Measurements from ENCODE around the gene NEGR1. TPM values are rescaled to one million over a fixed set of nuclear protein-coding genes. Genes with fewer than 3 reads are reported as not detected.

Gene NEGR1
- total and polyA plus RNA-seq, 2 experiments from 2014 or later: 0.57 to 0.94 TPM

DNA sequence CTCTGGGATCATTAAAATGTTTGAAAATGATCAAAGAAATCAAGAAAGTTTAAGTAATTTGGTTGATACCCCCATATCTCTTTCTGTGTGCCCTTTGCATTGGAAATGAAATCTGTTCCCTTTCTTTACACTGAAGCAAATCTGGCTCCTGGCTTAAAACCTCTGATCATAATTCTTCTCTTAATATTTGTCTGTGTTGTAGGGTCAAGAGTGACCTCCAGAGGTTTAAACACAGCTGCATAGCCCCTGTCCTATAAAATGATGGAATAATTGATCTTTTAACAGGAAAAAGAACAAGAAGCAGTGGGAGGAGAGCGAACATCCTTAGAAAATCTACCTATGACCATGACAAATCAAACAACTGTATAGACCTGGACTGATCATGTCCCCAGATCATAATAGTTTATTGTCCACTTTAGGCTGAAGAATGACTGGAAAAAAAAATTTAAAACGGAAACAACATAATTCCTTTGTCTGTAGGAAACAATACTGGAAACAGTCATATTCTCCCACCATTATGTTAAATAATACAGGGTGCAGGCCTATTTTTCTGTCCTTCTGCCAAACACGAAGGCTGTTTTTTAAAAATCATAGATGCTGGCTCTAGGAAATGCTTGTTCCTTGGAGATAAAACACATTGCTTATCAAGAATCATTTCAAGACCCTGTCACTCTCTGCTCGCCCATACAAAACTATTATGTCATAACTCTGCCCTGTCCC lies 184.3 kb downstream of the NEGR1 start:
- Mint-ChIP-seq H3K4me1 (peaks cover 3% of the 10 kb centered on the region; the same call in 1 of the 3 replicates), H3K36me3 (ENCODE audit: low read depth) (no peaks in the 10 kb centered on the region), H3K27me3 (ENCODE audit: insufficient read depth, low read depth, poor library complexity) (peaks cover 2% of the 10 kb centered on the region), H3K4me3 (no peak overlapping the region), H3K9me3 (no peaks in the 10 kb centered on the region), H3K27ac (no peak overlapping the region)
- Histone ChIP-seq H3K27ac (ENCODE audit: low read depth) (no peak overlapping the region), H4K20me1 (replicated peaks; ENCODE audit: insufficient read depth) (no peaks in the 10 kb centered on the region), H3K79me2 (replicated peaks; ENCODE audit: insufficient read depth) (no peaks in the 10 kb centered on the region), H2AFZ (no peak overlapping the region), H3K4me1 (ENCODE audit: insufficient read depth) (no peaks in the 10 kb centered on the region), H3K9me2 (ENCODE audit: insufficient read depth) (no peaks in the 10 kb centered on the region), H3K4me2 (no peak overlapping the region), H3K4me3 (no peak overlapping the region), H3K27me3 (ENCODE audit: insufficient read depth) (no peaks in the 10 kb centered on the region), H3F3A (replicated peaks; ENCODE audit: low read depth) (no peaks in the 10 kb centered on the region), H3K36me3 (ENCODE audit: insufficient read depth) (no peaks in the 10 kb centered on the region)
- DNase-seq (ENCODE audit: low spot score) (no peak), ATAC-seq (no peak)
- no peak for TF ChIP-seq STAT1 (IDR thresholded peaks at IDR 0.05; ENCODE audit: unreplicated experiment)
- TF ChIP-seq, protein P1, sequence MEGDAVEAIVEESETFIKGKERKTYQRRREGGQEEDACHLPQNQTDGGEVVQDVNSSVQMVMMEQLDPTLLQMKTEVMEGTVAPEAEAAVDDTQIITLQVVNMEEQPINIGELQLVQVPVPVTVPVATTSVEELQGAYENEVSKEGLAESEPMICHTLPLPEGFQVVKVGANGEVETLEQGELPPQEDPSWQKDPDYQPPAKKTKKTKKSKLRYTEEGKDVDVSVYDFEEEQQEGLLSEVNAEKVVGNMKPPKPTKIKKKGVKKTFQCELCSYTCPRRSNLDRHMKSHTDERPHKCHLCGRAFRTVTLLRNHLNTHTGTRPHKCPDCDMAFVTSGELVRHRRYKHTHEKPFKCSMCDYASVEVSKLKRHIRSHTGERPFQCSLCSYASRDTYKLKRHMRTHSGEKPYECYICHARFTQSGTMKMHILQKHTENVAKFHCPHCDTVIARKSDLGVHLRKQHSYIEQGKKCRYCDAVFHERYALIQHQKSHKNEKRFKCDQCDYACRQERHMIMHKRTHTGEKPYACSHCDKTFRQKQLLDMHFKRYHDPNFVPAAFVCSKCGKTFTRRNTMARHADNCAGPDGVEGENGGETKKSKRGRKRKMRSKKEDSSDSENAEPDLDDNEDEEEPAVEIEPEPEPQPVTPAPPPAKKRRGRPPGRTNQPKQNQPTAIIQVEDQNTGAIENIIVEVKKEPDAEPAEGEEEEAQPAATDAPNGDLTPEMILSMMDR (conservative IDR thresholded peaks at IDR 0.05; ENCODE audit: low read depth in 2 of 2): 0 out of 4 replicates have a peak, but pooled peaks of 1 of the 2 experiments have one; percentile 10

DNA sequence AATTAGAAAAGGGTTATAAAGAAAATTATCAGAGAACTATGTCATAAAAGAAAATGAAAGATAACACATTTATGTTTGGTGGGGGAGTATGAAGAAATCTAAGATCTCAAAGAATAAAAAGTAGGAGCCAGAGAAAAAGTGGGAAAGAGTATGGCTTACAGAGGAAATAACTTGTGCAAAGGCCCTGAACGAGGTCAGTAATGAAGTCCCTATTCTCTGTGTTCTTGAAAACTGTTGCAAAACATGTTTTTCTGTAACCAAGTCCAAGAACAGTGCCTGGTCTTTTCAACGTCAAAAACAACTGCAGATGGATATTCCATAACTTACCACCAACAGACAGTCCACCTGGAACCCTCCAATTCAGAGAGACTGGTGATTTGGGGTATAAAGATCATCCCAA lies 188.1 kb downstream of the NEGR1 start:
- no peaks in the 10 kb centered on the region for H3K36me3 ChIP-seq (ENCODE audit: insufficient read depth)
- H2AFZ ChIP-seq: no peak overlapping the region
- Mint-ChIP-seq H3K27me3 (ENCODE audit: insufficient read depth, low read depth, poor library complexity) (no peaks in the 10 kb centered on the region), H3K27ac (no peak overlapping the region), H3K4me1 (no peaks in the 10 kb centered on the region), H3K4me3 (no peak overlapping the region), H3K36me3 (ENCODE audit: low read depth) (no peaks in the 10 kb centered on the region), H3K9me3 (no peaks in the 10 kb centered on the region)
- H3K9me2 ChIP-seq (ENCODE audit: insufficient read depth): no peaks in the 10 kb centered on the region
- H3K4me3 ChIP-seq: no peak overlapping the region
- no peaks in the 10 kb centered on the region for H3K27me3 ChIP-seq (ENCODE audit: insufficient read depth)
- H3K27ac ChIP-seq (ENCODE audit: low read depth): no peak overlapping the region
- no peak for TF ChIP-seq JUNB (IDR thresholded peaks at IDR 0.05; ENCODE audit: unreplicated experiment)
- H3K4me1 ChIP-seq (ENCODE audit: insufficient read depth): no peaks in the 10 kb centered on the region
- no peaks in the 10 kb centered on the region for H3F3A ChIP-seq (replicated peaks; ENCODE audit: low read depth)
- DNase-seq (ENCODE audit: low spot score) (no peak), ATAC-seq (no peak)
- H3K79me2 ChIP-seq (replicated peaks; ENCODE audit: insufficient read depth): no peaks in the 10 kb centered on the region
- no peak overlapping the region for H3K4me2 ChIP-seq
- no peaks in the 10 kb centered on the region for H4K20me1 ChIP-seq (replicated peaks; ENCODE audit: insufficient read depth)

DNA sequence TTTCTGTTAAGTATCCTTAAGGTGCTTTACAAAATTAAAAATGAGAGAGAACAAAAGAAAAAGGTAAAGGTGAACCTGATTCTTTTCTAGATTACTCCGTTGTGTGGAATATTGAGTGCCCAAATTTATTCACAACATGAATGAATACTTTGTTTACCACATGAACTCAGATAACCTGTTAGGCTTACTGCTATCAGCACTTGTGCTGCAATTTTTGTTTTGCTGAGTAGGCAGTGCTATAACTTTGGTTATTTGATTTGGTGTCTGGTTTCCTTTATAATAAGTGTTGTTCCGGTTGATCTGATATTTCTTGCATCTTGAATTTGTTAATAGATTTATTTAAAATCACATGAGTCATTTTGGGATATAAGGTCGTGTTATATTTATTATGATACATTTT lies 195.9 kb downstream of the NEGR1 start:
- Mint-ChIP-seq H3K27me3 (ENCODE audit: insufficient read depth, low read depth, poor library complexity) (no peaks in the 10 kb centered on the region), H3K4me1 (no peaks in the 10 kb centered on the region; the same call in 2 of the 3 replicates), H3K36me3 (ENCODE audit: low read depth) (no peaks in the 10 kb centered on the region), H3K27ac (no peak overlapping the region; the same call in 1 of the 2 replicates), H3K4me3 (no peak overlapping the region), H3K9me3 (no peaks in the 10 kb centered on the region)
- Histone ChIP-seq H3K27ac (ENCODE audit: low read depth) (no peak overlapping the region), H3K36me3 (ENCODE audit: insufficient read depth) (no peaks in the 10 kb centered on the region), H3K4me3 (no peak overlapping the region), H3K27me3 (ENCODE audit: insufficient read depth) (no peaks in the 10 kb centered on the region), H3F3A (replicated peaks; ENCODE audit: low read depth) (no peaks in the 10 kb centered on the region), H2AFZ (no peak overlapping the region), H4K20me1 (replicated peaks; ENCODE audit: insufficient read depth) (no peaks in the 10 kb centered on the region), H3K9me2 (ENCODE audit: insufficient read depth) (no peaks in the 10 kb centered on the region), H3K4me2 (no peak overlapping the region), H3K4me1 (ENCODE audit: insufficient read depth) (no peaks in the 10 kb centered on the region), H3K79me2 (replicated peaks; ENCODE audit: insufficient read depth) (no peaks in the 10 kb centered on the region)
- no peak for TF ChIP-seq NANOG (IDR thresholded peaks at IDR 0.05; ENCODE audit: borderline replicate concordance)
- TF ChIP-seq, protein P2, sequence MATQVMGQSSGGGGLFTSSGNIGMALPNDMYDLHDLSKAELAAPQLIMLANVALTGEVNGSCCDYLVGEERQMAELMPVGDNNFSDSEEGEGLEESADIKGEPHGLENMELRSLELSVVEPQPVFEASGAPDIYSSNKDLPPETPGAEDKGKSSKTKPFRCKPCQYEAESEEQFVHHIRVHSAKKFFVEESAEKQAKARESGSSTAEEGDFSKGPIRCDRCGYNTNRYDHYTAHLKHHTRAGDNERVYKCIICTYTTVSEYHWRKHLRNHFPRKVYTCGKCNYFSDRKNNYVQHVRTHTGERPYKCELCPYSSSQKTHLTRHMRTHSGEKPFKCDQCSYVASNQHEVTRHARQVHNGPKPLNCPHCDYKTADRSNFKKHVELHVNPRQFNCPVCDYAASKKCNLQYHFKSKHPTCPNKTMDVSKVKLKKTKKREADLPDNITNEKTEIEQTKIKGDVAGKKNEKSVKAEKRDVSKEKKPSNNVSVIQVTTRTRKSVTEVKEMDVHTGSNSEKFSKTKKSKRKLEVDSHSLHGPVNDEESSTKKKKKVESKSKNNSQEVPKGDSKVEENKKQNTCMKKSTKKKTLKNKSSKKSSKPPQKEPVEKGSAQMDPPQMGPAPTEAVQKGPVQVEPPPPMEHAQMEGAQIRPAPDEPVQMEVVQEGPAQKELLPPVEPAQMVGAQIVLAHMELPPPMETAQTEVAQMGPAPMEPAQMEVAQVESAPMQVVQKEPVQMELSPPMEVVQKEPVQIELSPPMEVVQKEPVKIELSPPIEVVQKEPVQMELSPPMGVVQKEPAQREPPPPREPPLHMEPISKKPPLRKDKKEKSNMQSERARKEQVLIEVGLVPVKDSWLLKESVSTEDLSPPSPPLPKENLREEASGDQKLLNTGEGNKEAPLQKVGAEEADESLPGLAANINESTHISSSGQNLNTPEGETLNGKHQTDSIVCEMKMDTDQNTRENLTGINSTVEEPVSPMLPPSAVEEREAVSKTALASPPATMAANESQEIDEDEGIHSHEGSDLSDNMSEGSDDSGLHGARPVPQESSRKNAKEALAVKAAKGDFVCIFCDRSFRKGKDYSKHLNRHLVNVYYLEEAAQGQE (IDR thresholded peaks at IDR 0.05; ENCODE audit: unreplicated experiment): no peak
- DNase-seq (ENCODE audit: low spot score) (no peak), ATAC-seq (no peak)

Measured in GM23338 (cell line).